Glomerular visceral epithelial cell (primary cell): ENCODE measurements around the gene CHD5.

ENCODE experiments used
- DNase-seq: peaks from one replicate; pipeline ENCODE4 v3.0.0-alpha.2; 2016; ENCODE audit errors: extremely low spot score

CHD5 gene

DNA sequence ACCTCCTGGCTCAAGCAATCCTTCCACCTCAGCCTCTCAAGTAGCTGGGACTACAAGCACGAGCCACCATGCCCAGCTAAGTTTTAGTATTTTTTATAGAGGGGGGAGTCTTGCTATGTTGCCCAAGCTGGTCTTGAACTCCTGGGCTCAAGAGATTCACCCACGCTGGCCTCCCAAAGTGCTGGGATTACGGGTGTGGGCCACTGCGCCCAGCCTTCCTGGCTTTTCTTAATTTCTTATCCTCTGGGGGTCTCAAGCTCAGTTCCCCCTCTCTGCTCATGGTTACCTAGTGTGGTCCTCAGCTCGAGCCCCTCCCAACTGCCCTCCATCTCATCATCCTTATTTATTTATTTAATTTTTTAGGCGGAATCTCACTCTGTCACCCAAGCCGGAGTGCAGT, 22.1 kb upstream of the CHD5 start:
- DNase-seq = no peak

DNA sequence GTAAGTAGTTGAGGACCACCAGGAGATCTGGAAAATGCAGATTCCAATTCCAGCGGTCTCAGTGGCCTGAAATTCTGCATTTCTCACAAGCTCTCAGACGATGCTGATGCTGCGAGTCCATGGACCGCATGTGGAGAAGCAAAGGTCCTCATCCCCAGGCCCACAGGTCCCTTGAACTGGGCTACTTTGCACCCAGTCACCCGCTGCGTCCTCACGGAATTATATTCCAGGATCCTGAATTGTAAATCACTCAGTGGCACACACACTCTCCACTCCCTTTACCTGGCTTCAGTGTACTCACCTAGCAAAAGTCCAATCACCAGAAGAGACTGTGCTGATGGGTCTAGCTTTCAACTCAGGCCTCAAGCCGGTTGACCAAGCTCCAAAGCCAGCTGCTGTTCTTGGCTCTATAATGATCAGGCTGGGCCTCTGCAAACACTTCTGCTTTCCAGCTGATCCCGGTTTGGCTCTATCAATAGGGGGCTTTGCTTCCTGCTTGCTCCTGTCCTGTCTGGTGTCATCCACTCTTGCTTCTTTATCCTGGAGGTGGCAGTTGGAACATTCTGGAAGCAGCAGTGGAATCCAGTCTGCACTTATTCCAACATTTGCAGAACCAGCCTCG, 20.2 kb upstream of the CHD5 start:
- DNase-seq = no peak

DNA sequence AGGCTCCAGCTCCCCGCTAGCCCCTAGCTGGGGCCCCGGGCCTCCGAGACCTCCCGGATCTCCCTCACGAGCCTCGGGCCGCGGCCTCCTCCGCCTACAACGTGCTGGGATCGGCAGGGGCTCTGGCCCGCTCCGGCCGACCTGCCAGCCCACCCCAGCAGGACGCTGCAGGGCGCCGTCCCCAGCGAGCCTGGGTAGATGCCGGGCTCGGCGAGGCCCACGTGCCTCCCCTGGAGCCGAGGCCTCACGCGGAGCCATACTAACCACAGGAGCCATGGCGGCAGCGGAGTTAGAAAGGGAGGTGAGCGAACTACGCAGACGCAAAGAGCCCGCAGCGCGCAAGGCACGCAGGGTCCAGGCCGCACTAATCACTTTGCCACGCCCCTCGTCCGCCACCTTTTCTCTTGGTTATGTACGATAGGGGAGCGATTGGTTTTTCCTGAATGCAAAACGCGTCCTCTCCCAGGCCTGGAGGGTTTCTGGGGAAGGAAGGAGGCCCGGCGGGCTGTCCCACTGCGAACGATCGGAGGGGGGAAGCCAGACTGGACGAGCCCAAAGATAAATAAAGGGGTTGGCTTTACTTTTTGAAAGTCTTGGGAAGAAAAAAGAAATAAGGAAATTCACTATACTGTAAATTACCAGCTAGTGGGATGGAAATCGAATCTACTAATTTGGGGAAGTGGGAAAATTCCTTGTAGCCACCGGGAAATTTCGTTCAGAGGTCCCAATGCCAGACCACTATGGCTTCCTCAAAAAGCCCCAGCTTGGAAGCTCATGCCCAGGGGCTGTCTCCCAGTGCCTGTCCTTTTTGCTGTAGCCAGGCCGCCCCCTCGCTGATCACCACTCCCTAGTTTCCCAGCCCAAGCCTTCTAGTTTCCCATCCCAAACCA, 19.4 kb upstream of the CHD5 start, which contains the start of gene RPL22:
Gene RPL22 (minus strand): TSS at position 298 of the 890 bp plus-strand sequence. CDS start 22 bp downstream, at position 276.
- peak; percentile 99 for DNase-seq

DNA sequence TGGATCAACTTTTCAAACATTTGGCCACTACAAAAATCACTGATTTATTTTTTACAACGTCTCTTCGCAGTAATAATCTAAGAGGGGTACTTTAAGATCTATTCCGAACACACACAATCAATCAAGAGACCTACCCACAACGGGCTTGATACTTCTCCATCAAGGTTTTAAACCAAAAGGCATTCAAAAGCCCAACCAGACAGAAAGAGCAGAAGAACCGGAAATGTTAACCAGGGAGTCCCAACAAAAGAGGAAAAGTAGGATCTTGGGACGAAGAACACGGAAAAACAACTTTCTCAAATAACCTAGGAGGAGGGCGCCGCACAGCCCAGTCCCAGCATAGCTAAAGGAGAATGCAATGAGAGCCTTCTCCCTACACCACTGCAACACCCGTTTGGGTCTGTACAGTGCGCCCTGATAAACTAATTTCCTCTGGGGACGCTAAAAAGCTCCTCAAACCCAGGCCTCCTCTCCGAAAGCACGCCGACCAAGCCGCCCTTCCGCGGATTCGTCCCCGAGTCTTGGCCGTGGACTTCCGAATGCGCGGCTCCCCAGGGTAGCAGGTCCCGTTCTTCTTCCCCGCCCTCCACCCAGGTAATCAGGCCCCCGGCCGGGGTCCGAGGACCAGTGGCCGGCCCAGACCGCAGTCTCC, 18.7 kb upstream of the CHD5 start:
- DNase-seq = peak; percentile 13

DNA sequence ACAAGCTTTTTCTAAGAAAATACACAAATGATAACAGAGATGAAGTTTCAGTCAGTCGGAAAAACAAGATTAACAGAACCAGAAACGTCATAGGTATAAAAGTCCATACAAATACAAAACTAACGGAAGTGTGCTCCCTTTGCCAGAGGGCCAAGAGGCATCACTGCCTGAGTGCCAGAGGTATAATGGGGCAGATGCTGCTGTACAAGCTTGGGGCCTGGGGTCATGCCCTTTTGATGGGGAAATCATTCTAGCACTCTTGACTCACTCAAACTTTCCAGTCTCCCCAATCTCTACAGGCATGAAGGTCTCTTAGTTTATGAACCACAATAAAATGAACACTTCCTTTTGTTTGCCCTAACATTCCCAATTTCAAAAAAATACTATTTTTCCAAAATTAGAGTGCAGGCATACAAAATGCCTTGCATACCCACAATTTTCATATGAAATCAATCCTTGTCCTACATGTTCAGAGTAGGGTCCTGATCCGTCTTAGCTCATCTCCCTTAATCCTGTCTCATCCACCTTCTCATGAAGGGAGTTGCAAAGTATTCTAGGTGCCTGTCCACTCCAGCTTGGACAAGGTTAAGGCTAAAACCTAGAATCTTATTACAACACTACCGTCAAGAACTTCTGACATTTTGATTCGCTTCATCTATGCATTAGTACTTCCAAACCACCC, 17.8 kb upstream of the CHD5 start:
- DNase-seq = no peak

DNA sequence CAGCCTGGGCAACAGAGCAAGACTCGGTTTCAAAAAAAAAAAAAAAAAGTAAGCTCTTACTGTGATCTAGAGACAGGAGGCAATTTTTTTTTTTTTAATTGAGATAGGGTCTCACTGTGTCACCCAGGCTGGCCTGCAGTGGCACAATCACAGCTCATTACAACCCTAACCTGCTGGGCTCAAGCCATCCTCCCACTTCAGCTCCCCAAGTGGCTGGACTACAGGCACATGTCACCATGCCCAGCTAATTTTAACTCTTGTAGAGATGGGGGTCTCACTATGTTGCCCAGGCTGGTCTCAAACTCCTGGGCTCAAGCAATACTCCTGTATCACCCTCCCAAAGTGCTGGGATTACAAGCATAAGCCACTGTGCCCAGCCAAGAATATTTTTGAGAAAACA, 11.8 kb upstream of the CHD5 start:
- no peak for DNase-seq

DNA sequence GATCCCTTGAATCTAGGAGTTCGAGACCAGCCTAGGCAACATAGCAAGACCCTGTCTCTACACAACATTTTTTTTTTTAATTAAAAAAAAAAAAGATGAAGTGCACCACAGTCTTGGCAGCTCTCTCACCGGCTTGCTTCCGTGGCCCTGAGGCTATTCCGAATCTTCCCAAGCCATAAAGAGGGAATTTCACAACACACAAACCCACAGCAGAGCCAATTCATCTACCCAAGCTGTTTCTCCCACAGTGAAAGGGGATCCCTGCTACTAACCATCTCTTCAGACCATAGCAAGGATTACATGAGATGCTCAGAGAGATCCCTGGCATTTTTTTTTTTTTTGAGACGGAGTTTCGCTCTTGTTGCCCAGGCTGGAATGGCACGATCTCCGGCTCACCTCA, 8.3 kb upstream of the CHD5 start:
- no peak for DNase-seq

DNA sequence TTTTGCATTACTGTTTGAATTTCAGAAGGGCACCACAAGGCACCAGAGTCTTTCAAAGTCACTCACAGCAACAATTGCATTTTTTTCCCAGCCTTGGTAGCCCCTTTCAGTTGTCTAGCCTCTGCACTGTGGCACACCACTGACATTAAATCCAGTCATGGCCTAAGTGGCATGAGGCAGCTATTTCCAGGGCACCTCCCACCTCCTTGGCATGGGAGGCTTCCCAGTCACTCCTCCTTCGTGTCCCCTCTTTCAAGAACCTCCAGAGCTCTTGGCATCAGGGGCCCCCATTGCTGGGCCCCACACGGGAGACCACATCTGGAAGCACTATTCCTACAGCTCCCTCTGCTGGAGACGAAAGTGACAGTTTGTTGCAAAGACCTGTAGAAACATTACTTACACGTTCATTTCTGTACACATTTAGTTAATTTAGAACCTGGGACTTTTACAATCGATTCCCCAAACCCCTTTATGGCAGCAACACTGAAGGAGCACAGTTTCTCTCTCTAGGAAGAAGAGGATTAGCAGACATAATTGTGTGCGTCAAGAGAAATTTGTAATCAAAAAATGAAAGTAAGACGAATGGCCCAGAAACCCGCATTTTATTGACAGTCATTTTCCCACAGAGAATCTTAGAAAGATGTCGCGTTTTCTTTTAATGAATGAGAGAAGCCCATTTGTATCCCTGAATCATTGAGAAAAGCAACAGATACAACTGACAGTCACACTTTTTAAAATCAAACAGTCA, 5.7 kb upstream of the CHD5 start:
- peak; percentile 19 for DNase-seq

DNA sequence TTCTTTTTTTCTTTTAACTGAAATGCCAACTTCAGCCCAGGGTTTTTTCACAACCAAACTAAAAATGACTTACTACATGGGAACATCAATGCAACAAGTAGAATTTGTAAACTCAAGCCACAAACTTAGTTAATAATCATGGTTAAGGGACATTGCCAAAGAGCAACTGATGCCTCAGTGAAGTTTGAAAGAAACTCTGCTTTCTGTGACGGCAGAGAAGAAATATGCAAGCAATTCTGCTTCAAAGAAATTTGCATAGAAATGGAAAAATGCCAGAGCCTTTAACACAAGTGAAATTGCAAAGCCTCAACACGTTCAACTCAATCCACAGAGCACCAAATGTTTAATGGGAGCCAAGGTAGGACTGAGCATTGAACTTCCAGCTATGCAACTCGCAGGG, 5.0 kb upstream of the CHD5 start:
- peak; percentile 73 for DNase-seq

DNA sequence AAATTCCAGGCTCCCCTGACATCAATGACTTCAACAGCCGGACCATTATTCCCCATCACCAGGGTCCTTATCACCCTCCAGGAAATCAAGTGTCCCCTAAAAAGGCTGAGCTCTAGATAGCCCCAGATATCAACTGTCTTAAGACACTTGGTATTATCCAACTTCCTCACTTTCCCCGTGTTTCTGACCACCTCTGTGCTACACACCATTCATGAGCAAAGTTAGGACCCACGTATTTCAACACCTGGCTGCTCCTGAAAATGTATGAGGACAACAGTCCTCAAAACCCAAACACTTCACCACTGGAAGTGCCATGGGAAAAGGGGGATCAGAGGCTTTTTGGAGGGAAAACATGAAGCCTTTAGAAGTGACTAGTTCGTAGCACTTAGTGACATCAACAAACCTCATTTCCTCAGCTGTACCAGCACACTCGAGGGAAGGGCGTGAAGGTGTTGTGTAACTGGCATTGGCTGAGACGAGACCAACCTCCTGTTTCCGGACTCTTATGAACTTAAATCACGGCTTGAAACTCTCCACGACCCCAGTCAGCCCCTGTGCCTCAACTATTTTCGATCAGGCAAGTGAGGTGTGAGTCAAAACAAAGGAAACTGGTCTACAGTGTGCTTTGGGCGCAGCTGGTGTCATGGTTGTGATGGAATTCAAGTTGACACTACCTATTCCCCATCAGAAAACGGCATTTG, 4.1 kb upstream of the CHD5 start:
- no peak for DNase-seq

DNA sequence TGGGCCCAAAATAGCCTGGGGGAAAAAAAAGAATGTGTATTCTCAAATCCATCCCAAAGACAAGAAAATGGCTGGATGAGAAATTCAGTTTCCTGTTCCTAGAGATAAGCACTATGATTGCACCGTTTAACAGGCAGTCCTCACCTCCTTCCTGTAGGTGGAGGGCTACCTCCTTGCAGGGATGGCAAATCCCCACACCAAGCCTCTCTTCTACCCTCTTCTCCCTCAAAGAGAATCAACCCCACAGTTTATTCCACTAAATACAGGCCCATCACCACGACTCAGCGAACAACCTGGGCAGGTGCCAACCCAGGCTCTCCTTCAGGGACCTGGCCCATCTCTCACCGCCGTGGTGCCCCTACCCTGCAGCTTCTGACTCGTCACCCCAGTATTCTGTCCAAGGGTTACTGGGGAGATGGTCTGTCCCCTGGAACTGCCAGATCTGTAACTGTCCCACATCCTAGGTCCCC, 3.4 kb upstream of the CHD5 start:
- peak; percentile 51 for DNase-seq

DNA sequence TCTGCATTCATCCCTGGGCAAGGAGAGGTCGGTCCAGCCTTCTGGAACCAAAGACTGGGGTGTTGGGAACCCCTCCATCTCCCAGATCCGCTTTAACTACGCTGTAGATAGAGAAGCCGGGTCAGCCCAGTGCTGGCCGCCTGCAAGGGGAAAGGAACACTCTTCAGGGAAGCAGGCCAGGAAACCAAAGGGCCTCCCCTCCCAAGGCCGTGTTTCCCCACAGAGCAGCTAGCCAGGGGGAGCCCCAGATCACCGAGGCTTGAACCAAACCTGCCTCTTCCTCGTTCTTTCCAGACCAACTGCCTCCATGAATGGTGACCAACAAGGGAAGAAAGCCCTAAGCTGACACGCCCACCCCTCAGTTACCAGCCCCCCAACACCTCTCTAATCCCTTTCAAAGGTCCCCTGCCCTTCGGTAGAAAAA, 1.2 kb upstream of the CHD5 start:
- peak; percentile 23 for DNase-seq

DNA sequence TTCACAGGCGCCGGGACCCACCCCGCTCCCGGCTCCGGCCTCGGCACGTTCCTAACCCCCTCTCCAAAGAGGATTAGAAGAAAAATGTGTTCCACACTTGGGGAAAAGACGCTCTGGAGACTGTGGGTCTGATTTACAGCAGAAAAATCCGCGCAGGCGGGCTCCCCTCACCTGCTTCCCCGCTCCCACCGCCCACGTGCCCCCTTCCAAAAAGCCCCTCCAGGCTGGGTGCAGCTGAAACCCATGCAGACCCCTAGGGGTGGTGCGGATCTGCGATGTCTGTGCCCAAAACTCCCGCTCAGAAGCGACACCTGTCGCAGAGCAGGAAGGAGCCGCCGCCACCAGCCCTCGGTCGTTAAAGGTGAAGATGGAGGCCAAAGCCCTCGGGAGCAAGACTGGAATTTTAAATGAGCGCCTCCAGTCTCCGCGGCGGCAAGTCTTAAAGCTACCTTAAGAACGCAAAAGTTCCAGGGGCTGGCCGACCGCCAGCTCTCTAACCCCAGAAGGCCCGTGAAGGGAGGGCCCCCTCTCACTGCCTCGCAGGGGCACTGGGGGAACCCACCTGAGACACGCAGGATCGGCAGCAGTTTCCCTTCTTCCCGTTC, 688 bp upstream of the CHD5 start:
- no peak for DNase-seq

DNA sequence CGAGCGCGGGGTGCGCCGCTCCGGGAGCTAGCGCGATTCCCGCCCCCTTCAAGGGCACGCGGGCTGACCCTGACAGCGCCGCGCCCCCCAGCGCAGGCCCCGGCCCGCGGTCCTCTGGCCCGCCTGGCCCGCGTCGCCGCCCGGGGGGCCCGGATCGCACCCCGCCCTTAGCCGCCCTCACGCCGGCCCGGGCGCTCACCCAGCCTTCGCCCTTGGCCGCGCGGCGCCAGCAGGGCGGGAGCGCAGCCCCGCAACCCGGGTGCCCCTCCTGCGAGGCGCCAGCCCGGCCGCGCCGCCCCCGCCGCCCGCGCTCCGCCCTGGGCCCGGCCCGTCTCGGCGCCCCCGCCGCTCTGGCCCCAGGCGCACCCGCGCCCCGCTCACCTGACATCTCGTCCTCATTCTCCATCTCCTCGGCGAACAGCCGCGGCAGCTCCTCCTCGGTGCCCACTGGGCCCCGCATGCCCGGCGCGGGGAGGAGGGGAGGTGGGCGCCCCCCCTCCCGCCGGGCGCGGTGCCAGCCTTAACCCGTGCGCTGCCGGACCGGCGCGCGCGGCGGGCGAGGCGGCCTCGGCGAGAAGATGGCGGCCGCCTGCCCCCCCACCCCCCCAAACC, 451 bp downstream of the CHD5 start:
- DNase-seq = no peak

DNA sequence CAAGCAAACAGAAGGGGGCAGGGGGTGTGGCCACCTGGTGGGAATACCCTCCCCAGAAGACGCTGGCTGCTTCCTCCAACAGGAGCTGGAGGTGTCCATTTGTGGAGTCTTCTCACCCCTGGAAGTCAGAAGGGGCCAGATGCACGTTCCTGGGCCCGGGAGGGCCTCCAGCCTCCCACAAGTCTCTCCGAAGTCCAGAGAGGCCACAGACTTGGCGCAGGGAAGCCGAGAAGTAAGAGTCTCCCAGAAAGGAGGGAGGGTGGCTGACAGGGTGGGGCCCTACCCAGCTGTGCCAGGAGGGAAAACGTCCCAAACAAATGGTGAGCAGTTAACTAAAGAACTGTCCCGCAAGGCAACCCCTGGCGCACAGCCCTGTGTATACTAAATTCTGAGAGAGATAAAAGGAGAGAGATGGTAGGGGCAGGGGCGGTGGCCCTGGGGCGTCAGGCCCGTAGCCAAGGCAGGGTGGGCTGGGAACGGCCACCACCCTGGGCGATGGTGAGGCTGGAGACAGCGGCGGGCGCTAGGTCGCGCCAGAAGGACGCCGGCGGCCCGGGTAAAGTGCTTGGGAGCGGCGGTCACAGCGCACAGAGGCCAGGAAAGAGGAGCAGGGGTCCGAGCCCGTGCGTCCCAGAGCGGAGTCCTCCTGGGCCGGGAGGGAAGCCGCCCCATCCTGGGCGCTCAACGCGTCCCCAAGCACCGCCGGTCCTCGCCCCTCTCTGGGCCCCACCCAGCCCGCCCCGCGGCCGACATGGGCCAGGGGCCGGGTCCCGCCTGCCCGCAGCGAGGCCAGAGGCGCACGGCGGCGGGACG, 1.2 kb downstream of the CHD5 start:
- DNase-seq = no peak

DNA sequence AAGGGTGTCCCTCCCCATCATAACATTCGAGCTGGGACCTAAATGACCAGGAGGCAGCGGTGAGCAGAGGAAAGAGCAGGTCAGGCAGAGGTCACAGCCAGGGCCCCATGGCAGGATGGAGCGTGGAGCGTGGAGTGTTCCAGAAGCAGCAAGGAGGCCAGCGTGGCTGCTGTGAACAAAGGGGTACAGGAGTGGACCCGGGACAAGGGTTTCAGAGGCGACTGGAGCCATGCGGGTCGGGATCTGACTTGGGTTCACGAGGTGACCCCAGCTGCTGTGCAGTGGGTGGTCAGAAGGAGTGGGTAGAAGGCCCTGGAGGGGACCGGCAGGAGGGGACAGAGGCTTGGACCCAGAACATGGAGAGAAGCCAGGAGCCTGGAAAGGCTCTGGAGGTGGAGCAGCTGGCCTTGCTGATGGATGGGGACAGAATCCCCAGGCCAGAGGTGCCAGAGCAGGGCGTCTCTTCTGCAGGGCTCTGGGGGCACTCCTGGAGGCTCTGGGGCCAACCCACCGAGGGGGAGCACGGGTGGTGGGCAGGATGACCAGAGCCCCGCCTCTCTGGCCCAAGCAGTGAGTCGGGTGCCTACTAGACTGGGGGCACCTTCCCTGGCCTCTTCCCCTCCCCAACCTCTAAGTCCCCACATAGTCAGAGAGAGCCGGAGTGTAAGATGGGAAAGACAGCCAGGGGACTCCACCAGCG, 2.3 kb downstream of the CHD5 start:
- DNase-seq = no peak

DNA sequence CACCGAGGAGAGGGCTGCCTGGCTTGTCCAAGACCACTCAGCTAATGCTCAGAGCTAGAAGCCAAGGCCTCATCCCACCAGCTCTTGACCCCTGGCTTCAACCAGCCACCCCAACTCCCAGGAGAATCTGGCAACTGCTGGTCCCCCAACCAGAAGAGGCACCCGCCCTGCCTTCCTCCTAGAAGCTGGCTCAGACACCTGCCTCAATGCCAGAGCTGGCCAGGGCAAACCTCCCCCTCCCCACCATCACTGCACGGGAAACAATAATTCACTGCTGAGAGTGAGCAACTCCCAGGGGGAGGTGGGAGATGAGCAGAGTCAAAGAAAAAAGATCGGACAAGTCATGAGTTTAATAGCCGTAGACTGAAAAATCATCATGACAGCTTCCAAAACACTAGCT, 3.3 kb downstream of the CHD5 start:
- no peak for DNase-seq

DNA sequence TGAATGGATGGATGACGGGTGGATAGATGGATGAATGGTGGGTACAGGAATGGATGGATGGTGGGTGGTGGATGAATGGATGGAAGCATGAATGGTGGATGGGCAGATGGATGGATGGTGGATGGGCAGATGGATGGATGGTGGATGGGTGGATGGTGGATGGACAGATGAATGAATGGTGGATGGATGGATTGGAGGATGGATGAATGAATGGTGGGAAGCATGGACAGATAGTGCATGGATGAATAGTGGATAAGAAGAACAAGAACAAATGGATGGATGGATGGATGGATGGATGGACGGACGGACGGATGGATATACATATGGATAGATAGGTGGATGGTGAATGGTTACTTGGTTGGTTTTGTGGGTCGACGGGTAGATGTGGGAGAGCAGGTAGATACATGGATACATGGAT, 4.7 kb downstream of the CHD5 start:
- DNase-seq = no peak
